ENCODE results near the gene ABCA7.

Gene ABCA7, protein sequence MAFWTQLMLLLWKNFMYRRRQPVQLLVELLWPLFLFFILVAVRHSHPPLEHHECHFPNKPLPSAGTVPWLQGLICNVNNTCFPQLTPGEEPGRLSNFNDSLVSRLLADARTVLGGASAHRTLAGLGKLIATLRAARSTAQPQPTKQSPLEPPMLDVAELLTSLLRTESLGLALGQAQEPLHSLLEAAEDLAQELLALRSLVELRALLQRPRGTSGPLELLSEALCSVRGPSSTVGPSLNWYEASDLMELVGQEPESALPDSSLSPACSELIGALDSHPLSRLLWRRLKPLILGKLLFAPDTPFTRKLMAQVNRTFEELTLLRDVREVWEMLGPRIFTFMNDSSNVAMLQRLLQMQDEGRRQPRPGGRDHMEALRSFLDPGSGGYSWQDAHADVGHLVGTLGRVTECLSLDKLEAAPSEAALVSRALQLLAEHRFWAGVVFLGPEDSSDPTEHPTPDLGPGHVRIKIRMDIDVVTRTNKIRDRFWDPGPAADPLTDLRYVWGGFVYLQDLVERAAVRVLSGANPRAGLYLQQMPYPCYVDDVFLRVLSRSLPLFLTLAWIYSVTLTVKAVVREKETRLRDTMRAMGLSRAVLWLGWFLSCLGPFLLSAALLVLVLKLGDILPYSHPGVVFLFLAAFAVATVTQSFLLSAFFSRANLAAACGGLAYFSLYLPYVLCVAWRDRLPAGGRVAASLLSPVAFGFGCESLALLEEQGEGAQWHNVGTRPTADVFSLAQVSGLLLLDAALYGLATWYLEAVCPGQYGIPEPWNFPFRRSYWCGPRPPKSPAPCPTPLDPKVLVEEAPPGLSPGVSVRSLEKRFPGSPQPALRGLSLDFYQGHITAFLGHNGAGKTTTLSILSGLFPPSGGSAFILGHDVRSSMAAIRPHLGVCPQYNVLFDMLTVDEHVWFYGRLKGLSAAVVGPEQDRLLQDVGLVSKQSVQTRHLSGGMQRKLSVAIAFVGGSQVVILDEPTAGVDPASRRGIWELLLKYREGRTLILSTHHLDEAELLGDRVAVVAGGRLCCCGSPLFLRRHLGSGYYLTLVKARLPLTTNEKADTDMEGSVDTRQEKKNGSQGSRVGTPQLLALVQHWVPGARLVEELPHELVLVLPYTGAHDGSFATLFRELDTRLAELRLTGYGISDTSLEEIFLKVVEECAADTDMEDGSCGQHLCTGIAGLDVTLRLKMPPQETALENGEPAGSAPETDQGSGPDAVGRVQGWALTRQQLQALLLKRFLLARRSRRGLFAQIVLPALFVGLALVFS (N-terminal part only)

DNA sequence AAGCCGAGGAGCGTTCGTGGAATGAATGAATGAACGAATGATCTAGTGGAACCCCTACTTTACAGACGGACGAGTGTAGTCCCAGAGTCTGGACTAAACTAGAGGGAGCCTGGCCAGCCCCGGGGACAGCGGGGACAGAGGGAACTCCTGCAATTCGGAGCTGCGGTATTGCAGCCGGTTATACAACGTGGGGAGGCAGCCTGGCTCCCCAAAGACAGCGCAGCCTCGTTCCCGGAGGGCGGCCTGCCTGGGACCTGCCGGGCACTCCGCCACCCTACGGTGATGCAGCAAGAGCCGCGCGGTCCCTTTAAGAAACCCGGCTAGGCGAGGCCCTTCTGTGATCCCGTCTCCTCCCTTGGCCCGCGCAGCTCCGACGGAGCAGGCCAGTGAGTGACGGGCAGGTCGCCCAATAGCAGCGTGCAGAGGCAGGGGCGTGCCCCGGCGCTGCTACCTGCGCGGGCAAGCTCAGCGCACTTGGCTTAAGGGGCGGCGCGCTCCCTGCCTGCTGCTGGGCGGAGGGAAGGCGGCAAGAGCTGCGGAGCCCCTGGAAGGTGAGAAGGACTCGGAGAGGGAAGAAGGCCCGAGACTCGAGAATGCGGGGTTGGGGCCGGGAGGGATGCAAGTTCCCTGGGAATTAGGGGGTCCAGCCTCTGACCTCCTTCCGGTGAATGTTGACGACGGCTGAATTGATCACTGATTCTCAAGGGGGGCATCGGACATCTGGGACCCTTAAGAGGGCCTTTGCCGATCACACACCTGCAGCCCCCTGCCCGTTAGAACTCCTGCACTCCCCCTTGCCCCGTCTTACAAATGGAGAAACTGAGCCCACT, at the start of gene ABCA7:
Gene ABCA7, plus strand, starts transcription at position 462 of the 830 bp plus-strand sequence. CDS start 1,255 bp downstream, outside the sequence.
- peak; percentile 98 for DNase-seq (ENCODE audit: low spot score)

DNA sequence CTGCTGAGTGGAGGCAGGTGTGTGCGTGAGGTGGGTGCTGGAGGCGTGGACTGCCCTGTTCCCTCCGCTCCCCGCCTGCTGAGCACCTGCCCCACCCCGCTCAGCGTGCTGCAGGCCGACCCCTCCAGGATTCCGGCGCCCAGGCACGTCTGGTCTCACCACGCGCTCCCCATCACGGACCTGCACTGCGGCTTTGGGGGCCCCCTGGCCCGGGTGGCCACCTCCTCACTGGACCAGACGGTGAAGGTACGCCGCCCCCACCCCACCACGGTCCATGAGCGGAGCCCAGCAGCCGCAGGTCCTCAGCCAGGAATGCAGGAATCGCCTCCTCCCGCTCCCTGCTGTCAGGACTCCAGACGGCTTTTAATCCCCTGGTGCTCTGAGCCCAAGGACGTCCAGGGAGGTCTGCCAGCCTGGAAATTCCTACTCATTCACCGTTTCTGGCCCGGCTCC, 49.8 kb upstream of the ABCA7 start:
- no peak for DNase-seq (ENCODE audit: low spot score)

DNA sequence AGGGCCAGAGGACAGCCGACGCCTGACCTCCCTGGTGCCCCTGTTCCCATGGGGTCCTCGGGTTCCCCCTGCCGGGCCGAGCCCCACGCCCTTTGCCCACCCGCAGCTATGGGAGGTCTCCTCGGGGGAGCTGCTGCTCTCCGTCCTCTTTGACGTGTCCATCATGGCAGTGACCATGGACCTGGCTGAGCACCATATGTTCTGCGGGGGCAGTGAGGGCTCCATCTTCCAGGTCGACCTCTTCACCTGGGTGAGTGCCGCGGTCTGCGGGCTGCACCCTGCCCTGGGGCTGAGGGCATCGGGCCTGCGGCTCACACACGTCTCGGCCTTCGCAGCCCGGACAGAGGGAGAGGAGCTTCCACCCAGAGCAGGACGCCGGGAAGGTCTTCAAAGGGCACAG, 49.2 kb upstream of the ABCA7 start:
- DNase-seq (ENCODE audit: low spot score) = no peak

DNA sequence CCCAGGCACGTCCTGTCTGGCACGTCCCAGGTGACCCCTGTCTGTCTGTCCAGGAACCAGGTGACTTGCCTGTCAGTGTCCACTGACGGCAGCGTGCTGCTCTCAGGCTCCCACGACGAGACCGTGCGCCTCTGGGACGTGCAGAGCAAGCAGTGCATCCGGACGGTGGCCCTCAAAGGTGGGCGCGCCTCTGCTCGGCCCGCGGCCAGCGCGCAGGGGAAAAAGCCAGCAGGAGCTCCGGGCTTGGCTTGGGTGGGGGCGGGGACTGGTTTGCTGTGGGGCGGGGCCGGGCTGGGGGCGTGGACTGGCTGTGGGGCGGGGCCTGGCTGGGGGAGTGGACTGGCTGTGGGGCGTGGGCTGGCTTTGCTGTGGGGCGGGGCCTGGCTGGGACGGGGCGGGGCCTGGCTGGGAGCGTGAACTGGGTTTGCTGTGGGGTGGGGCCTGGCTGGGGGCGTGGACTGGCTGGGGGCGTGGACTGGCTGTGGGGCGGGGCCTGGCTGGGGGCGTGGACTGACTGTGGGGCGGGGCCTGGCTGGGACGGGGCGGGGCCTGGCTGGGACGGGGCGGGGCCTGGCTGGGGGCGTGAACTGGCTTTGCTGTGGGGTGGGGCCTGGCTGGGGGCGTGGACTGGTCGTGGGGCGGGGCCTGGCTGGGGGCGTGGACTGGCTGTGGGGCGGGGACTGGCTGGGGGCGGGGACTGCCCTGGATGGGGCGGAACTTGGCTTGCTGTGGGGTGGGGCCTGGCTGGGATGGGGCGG, 48.6 kb upstream of the ABCA7 start:
- DNase-seq (ENCODE audit: low spot score) = no peak

DNA sequence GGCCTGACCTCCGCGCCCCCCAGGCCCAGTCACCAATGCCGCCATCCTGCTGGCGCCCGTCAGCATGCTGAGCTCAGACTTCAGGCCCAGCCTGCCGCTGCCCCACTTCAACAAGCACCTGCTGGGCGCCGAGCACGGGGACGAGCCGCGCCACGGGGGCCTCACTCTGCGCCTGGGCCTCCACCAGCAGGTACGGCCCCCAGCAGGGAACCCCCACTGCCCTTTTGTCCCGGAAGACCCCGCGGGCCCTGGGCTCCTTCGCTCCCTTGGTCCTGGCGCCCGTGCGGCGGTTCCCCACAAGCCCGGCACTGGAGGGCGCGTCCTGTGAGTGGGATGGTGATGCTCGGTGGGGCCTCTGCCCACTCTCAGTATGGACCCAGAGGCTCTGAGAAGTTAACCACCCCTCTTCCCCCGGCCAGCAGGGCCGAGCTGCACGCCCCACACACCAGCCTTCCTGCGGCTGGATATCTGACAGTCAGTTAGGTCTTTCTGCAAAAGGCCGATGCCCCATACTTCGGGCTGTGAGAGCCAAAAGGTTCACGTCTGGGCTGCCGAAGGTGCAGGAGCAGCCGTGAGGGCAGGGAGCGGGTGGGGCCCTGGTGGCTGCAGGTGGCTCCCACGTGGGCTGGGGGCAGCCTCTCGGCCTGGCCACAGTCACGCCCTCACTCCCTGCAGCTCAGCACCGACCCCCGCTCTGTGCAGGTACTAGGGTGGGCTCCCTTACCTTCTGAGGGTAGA, 47.8 kb upstream of the ABCA7 start:
- DNase-seq (ENCODE audit: low spot score) = no peak

DNA sequence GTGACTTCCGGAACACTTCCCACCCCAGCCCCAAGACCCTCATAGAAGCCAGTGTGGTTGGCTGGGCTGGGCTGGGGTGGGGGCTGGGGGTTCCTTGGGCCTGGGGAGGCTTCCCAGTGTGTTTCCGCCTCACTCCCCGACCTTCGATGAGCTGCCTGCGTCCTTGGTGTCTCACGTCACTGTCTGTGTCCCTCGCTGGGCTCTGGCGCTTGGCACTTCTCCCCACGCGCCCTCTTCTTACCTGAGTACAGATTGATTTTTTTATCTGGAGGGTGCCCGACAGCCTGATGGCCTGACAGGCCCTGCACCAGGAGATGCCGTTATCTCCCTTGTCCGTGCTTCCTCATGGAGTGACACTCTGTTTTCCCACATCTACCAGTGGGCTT, 47.2 kb upstream of the ABCA7 start:
- DNase-seq (ENCODE audit: low spot score) = no peak

DNA sequence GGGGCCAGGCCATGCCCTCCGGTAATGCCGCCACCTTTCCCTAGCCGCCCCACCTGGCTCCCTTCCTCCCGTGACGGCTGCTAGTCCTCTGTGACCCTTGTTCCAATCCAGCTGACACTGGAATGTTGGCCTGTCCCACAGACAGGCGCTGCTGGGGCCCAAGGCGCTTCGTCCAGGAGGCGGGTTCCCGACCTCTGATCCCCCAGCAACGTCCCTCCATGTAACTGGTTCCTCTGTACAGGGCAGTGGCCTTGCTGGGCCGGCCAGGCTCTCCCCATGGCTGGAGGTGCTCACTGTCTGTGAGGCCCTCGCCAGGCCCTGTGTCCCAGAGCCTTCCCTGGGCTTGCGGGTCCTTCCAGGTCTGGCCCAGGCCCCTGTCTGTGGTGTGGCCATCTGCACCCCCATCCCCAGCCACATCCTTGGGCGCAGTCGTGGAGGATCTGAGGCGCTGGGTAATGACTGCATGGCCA, 46.5 kb upstream of the ABCA7 start:
- DNase-seq (ENCODE audit: low spot score) = peak; percentile 75

DNA sequence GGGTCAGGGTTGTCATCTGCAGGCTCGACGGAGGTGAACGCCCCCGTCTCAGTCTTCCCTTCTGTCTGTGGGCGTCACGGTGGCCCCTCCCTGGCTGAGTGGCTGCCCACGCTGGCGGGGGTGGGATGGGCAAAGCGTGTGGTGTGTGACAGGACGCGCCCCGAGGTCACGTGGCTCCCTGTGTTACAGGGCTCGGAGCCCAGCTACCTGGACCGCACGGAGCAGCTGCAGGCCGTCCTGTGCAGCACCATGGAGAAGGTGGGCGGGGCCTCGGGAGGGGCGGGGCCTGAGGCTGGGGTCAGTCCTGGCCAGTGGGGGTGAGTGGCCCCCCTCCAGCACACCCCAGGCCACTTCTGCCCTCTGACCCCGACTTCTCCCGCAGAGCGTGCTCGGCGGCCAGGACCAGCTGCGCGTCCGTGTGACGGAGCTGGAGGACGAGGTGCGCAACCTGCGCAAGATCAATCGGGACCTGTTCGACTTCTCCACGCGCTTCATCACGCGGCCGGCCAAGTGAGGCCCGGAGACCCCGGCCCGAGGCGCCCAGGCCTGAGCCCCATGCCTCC, 46.0 kb upstream of the ABCA7 start:
- no peak for DNase-seq (ENCODE audit: low spot score)

DNA sequence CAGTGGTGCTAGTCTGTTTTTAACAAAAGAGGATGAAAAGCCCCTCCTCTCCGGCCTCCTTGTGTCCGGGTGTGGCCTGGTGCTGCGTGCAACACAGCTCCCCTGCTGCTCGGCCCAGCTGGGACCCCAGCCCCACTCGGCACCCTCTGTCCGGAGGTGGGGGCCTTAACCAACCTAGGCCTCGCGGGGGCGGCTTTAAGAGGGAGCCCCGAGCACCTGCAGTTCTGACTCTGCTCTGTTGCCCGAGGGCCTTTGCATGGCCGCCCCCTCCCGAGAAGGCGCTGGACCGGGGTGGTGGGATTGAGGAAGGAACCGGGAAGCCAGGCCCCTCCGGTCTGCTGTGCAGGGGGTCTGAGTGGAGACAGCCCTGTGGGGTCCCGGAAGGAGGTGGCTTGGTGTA, 45.4 kb upstream of the ABCA7 start:
- no peak for DNase-seq (ENCODE audit: low spot score)

DNA sequence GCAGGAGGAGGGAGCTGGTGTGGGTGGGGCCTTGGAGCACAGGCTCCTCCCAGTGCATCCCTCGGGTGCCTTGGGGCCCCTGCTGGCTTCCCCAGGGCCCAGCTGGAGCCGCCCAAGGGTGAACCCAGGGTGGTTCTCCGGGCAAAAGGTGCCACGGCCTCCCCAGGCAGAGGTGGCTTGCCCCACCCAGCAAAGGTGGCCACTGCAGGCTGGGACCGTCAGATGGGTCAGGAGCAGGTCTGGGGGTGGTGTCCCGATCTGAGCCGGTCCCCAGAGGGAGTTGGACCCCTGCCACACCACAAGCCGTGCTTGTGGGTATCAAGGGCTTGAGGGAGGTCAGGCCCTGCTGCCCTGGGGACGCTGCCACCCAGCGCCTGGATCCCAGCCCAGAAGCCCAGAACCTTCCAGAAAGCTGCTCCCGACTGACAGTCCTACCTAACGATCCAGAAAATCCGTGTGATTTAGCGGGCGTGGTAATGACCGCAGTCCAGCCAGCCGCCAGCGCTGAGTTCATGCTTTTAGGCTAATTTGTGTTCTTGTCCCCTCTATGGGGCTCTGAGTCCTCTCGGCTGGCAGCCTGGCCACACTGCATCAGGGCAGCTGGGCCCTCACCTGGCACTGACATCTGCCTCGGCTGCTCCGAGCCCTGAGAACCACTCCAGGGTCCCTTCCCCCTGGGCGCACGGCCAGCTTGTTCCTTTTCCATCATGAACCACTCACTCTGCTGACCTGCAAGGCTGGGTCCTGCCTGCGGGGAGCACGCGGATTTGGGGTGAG, 44.7 kb upstream of the ABCA7 start:
- DNase-seq (ENCODE audit: low spot score) = no peak

DNA sequence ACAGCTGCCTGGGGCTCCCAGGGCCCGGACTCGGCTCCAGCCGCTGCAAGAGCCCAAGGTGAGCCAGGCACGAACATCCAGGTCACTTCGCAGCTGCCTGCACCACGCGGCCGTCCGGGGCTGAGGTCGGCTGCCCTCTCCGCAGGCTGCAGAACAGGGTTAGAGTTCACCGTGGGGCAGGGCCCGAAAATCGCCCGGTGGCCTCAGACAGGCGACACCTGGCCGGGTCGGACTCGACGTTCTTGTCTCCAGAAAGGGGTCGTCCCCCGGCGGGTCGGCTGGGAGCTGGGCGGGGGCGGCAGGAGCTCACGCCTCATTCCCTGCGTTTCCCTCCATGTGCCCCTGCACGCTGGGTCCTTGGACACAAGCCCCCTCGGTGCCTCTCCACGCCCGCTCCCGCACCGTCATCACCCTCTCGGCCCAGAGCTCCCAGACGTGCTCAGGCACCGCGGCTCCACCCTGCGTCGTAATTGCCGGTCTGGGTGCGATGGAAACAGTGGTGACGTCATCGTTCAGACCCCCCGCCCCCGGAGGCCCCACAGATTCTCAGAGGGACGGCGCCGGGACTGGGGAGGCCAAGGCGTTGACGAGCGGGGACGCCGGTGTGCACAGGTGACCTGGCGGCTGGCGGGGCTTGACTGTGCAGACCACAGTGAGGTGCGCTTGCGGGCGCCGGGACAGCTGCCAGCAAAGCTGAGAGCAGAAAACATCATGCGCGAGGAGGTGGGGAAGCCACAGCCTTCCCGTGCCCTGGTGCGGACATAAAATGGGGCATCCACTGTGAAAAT, 43.7 kb upstream of the ABCA7 start:
- peak; percentile 82 for DNase-seq (ENCODE audit: low spot score)

DNA sequence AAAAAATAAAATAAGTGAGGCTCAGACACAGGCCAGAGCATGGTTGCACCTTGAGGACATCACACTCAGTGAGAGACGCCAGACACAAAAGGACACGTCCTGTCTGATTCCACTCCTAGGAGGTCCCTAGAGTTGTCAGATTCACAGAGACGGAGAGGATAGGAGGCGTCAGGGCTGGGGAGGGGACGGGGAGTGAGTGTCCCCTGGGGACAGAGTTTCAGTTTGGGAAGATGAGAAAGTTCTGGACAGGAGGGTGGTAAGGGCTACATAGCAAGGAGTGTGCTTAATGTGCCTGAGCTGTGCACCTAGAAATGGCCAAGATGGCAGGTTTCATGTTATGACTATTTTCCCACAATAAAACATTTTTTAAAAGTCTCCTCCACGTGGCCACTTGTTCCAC, 41.8 kb upstream of the ABCA7 start:
- no peak for DNase-seq (ENCODE audit: low spot score)

DNA sequence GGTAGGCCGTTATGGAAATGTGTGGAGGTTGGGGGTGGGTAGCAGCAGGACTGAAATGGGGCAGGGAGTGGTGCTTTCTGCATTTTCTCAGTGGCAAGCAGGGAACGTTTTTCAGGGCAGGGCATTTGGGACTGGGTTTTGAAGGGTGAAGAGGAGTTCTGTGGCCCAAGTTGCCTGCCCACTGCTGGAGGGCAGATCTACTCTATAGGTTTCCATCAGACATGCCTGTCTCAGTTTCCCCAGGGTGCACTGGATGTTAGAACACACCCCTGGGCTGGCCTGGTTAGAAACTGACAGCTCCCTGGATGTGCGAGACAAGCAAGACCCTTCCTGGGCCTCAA, 40.6 kb upstream of the ABCA7 start:
- DNase-seq (ENCODE audit: low spot score) = no peak

DNA sequence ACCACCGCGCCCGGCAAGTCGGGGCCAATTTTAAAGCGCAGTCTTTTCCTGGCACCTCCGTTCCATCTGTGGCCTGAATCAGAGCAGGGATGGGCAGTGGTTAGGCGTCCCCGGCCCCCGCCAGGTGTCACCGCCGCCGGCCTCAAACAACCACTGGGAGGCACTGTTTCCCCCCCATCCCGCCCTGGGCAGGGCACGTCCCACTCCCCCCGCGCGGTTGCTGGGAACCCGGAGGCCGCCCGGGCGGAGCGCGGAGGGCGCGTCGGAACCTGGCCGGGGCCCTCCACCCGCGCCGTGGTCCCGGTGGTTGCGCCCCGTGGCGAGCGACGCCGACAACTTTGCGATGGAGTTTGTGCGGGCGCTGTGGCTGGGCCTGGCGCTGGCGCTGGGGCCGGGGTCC, 39.8 kb upstream of the ABCA7 start, which contains the start of gene GRIN3B:
Gene GRIN3B, plus strand, starts transcription at position 325 of the 400 bp plus-strand sequence. Its CDS starts 19 bp downstream, at position 344.
- peak; percentile 99 for DNase-seq (ENCODE audit: low spot score)

DNA sequence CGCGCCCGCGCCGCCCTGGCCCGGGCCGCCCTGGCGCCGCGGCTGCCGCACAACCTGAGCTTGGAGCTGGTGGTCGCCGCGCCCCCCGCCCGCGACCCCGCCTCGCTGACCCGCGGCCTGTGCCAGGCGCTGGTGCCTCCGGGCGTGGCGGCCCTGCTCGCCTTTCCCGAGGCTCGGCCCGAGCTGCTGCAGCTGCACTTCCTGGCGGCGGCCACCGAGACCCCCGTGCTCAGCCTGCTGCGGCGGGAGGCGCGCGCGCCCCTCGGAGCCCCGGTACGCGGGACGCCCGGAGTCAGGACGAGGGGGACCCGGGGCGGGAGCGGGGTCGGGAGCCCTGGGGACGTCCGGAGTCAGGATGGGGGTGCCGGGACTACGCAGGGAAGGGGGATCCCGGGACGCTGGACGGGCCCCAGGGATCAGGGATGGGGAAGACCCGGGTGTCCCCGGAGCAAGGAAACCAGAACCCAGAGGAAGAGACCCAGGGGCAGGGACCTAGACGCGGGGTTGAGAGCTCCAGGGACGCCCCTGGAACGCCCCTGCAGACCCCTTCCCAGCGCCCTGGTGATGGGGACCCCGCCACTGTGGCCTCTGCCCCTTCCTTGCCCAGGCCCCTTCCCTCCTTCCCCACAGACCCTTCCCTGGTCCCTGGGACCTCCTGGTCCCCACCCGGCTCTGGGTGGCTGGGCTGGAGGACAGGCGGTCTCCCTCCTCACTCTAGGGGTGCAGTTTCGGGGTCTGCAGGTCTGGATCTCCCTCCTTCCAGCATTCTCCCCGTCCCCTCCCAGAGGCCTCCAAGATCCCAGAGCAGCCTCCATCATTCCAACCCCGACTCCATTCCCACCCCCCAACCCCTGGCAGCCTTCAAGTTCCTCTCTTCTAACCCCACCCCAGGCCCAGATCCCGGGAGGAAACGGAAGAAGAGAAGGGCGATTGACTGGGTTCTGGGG, 39.0 kb upstream of the ABCA7 start:
- DNase-seq (ENCODE audit: low spot score) = peak; percentile 93

DNA sequence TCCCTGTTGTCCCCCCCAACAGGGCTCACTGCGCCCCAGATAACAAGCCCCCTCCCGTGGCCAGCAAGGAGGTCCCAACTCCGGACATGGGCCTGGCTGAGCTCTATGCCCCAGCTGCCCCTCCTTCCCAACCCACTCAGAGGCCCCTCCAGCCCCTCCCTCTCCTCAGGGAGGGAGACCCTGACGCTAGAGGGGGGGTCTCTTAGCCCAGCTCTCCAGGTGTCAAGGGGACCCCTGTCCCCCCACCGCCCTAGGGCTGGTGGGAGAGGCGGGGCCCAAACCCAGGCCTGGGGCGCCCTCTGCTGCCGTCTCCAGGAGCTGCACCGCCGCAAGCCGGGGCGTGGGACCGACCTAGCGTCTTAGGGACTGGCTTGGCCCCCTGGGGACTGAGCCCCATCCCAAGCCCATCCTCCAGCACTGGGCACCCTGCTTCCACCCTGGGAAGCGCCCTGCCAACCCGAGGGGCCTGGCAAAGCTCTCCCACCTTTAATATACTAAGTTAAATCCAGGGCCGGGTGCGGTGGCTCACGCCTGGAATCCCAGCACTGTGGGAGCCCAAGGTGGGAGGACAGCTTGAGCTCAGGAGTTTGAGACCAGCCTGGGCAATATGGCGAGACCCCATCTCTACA, 38.3 kb upstream of the ABCA7 start:
- peak; percentile 98 for DNase-seq (ENCODE audit: low spot score)

Data from HuH-7.5 (cell line).